ENCODE data around the gene ZNF217.
"Not testable (repeated sequence)": the region's sequence is repeated elsewhere in the genome, so short reads cannot be mapped to it uniquely, and the experiment has no call there.

ZNF217 gene

DNA sequence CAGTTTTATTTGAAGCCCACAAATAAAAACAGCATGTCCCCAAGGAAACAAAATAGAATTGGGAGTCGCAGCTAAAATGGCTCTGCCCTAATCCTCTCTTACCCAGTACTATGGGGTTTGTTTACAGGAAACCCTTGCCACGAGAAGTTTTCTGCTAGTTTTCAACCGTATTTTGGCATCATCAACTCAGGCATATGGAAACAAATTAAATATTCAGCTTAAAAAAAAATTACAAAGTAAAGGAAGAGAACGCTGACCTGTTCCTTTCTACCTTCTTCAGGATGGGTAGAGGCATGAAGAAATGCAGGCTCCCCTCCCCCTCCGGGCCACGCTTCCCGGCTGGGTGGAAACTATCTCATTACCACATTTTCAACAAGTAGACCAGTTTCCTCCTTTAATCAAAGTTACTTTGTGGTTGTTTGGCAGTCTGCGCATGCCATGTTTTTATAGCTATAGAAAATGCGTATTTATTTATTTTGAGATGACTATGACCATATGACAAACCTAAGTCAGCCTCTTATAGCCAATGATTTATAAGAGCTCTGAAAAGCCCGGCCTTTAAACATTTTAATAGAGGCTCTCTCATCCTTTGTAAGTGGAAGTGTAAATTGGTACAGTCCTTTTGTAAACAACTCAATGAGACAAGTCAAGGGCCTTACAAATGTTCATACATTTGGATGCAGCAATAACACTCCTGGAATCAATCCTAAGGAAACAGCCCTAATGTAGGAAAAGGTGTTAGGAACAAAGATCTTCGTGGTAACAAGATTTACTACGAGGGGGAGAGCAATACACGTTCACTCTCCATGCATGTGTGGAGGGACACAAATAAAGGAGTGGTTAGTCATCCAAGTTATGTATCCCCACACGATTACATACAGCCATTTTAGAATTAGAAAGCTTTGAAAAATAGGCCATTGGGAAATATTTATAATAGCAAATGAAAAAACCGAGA, 16.1 kb upstream of the ZNF217 start:
- Histone ChIP-seq H3K4me1 (ENCODE audit: insufficient read depth, insufficient read length) (peaks cover 6% of the 10 kb centered on the region), H3K27me3 (ENCODE audit: insufficient read depth, insufficient read length) (no peaks in the 10 kb centered on the region), H3K4me3 (ENCODE audit: insufficient read length, low read depth) (no peak overlapping the region), H3K9ac (ENCODE audit: insufficient read length, low read depth) (no peak overlapping the region), H3K9me3 (ENCODE audit: insufficient read depth, low read length) (no peaks in the 10 kb centered on the region), H3K36me3 (ENCODE audit: insufficient read depth, insufficient read length, low read length) (no peaks in the 10 kb centered on the region)
- TF ChIP-seq YY1 (IDR thresholded peaks at IDR 0.05; ENCODE audit: insufficient read depth, insufficient read length) (no peak), SUZ12 (IDR thresholded peaks at IDR 0.05; ENCODE audit: extremely low read depth, insufficient read depth, insufficient read length) (no peak), ZNF274 (IDR thresholded peaks at IDR 0.05; ENCODE audit: low read depth, low read length) (no peak)
- DNase-seq (ENCODE audit: low read depth, low spot score): no peak

DNA sequence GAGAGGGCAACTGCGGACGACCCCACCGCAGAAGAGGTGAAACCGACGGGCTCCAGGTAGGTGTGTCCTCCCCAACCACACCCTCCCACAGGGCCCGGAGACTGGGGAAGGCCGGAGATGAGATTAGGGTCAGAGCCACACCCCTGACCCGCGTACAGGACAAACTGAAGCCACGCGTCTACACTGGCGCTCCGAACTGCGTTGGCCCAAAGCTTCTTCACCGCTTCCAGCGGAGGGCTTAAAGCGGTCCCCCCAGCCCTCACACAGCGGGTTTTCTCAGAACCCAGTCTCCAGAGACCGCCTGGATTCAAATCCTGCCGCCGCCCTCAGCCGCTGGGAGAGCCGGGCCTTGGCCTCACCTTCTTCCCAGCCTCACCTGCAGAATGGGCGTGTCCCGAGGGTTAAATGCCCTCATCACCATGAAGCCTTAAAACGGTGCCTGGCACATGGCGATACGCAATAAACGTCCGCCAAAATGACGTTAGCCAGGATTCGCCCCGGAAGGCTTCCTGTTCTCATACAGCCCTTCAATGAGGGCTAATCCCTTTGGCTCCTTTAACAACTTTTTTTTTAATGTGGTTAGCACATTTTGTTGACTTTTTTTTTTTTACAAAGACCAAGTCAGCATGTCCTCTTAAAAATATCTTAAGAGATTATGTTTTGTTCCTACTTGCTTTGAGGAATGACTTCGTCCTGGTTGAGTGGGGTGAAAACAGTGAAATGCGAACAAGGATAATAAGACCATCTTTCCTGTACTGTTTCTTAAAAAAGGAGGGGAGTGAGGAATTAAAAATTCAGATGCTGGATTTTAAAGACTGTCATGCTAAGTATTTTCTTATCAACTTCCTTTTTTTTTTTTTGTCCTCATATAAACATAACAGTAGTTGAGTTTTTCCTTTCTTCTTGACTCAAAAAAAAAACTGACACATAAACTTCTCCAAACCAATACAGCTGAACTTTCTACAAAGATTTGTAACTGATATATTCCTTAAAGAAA, 15.1 kb upstream of the ZNF217 start:
- peaks cover 6% of the 10 kb centered on the region for H3K4me1 ChIP-seq (ENCODE audit: insufficient read depth, insufficient read length)
- no peaks in the 10 kb centered on the region for H3K27me3 ChIP-seq (ENCODE audit: insufficient read depth, insufficient read length)
- no peak overlapping the region for H3K9ac ChIP-seq (ENCODE audit: insufficient read length, low read depth)
- H3K36me3 ChIP-seq (ENCODE audit: insufficient read depth, insufficient read length, low read length): no peaks in the 10 kb centered on the region
- TF ChIP-seq YY1 (IDR thresholded peaks at IDR 0.05; ENCODE audit: insufficient read depth, insufficient read length): no peak
- TF ChIP-seq ZNF274 (IDR thresholded peaks at IDR 0.05; ENCODE audit: low read depth, low read length): no peak
- TF ChIP-seq SUZ12 (IDR thresholded peaks at IDR 0.05; ENCODE audit: extremely low read depth, insufficient read depth, insufficient read length): no peak
- no peak for DNase-seq (ENCODE audit: low read depth, low spot score)
- H3K9me3 ChIP-seq (ENCODE audit: insufficient read depth, low read length): no peaks in the 10 kb centered on the region
- no peak overlapping the region for H3K4me3 ChIP-seq (ENCODE audit: insufficient read length, low read depth)

DNA sequence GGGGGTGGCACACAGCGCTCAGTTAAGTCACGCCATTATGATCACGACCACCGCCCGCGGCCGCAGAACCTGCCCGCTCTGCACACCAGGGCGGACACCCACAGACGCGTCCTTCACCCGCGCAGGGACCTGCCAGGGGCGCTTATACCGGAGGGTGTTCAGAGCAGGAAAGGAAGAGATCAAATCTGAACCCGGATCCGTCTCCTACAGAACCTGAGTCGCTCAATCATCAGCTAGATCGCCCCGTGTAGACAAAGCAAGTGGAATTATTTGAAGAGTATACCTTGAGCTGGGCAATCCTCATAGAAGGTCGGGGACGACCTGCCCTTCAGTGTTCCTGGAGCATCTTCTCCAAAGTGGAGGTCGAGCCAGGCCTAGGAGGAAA, 14.4 kb upstream of the ZNF217 start:
- no peak overlapping the region for H3K9ac ChIP-seq (ENCODE audit: insufficient read length, low read depth)
- no peaks in the 10 kb centered on the region for H3K27me3 ChIP-seq (ENCODE audit: insufficient read depth, insufficient read length)

DNA sequence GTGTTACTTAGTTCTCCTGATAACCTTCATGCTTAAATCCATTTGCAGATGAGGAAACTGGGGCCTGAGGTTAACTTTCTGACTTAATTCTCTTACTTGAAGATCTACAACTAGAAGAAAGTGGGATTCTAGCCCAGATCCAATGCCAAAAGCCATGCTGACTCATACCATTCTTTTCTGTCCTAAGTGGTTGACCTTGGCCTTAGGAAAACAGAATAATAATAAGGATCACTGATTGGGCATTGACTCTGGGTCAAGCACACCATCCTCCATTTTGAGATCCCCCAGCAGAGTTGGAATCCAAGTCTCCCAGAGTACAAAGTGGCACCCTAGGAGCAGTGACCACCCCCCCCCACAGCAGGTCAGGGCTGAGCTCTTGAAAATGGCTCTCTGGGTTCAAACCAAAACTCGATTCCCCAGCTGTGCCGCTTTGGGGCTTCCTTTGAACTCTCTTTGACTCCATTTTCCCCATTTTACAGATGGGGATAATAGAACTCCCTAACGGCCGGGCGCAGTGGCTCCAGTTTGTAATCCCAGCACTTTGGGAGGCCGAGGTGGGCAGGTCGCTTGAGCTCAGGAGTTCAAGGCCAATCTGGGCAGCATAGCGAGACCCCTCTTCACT, 12.8 kb upstream of the ZNF217 start:
- TF ChIP-seq SUZ12 (IDR thresholded peaks at IDR 0.05; ENCODE audit: extremely low read depth, insufficient read depth, insufficient read length): no peak
- TF ChIP-seq YY1 (IDR thresholded peaks at IDR 0.05; ENCODE audit: insufficient read depth, insufficient read length): no peak
- no peak for TF ChIP-seq ZNF274 (IDR thresholded peaks at IDR 0.05; ENCODE audit: low read depth, low read length)
- H3K9ac ChIP-seq (ENCODE audit: insufficient read length, low read depth): no peak overlapping the region
- DNase-seq (ENCODE audit: low read depth, low spot score): no peak

More for the DNA sequence above, 14.4 kb upstream of the ZNF217 start:
- Histone ChIP-seq H3K4me1 (ENCODE audit: insufficient read depth, insufficient read length) (peaks cover 6% of the 10 kb centered on the region), H3K9me3 (ENCODE audit: insufficient read depth, low read length) (no peaks in the 10 kb centered on the region), H3K4me3 (ENCODE audit: insufficient read length, low read depth) (no peak overlapping the region), H3K36me3 (ENCODE audit: insufficient read depth, insufficient read length, low read length) (no peaks in the 10 kb centered on the region)
- TF ChIP-seq YY1 (IDR thresholded peaks at IDR 0.05; ENCODE audit: insufficient read depth, insufficient read length) (no peak), SUZ12 (IDR thresholded peaks at IDR 0.05; ENCODE audit: extremely low read depth, insufficient read depth, insufficient read length) (no peak), ZNF274 (IDR thresholded peaks at IDR 0.05; ENCODE audit: low read depth, low read length) (no peak)
- DNase-seq (ENCODE audit: low read depth, low spot score): no peak

GRCh38 chr20:53605401-53605800, 11.8 kb upstream of the ZNF217 start:
- H3K4me1 ChIP-seq (ENCODE audit: insufficient read depth, insufficient read length); H3K9me3 ChIP-seq (ENCODE audit: insufficient read depth, low read length); H3K4me3 ChIP-seq (ENCODE audit: insufficient read length, low read depth); H3K36me3 ChIP-seq (ENCODE audit: insufficient read depth, insufficient read length, low read length); H3K27me3 ChIP-seq (ENCODE audit: insufficient read depth, insufficient read length); H3K9ac ChIP-seq (ENCODE audit: insufficient read length, low read depth); DNase-seq (ENCODE audit: low read depth, low spot score): not testable (repeated sequence)

More for the DNA sequence above, 12.8 kb upstream of the ZNF217 start:
- Histone ChIP-seq H3K4me1 (ENCODE audit: insufficient read depth, insufficient read length) (peaks cover 6% of the 10 kb centered on the region), H3K9me3 (ENCODE audit: insufficient read depth, low read length) (no peaks in the 10 kb centered on the region), H3K27me3 (ENCODE audit: insufficient read depth, insufficient read length) (no peaks in the 10 kb centered on the region), H3K4me3 (ENCODE audit: insufficient read length, low read depth) (no peak overlapping the region), H3K36me3 (ENCODE audit: insufficient read depth, insufficient read length, low read length) (no peaks in the 10 kb centered on the region)

DNA sequence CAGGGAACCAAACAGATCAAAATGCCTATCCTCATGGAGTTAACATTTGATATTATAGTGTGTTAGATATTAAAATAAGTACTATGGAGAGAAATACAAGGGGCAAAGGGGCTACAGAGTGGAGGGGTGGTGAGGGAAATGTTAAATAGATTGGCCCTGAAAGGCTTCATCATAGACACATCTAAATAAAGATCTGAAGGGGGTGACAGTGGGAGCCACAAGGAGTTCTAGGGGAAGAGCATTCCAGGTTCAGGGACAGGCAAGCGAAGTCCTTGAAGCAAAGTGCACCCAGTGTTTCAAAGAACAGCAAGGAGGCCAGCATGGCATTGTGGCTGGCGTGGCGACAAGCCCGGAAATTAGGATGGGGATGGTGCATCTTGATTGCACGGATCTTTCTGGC, 11.2 kb upstream of the ZNF217 start:
- H3K27me3 ChIP-seq (ENCODE audit: insufficient read depth, insufficient read length); H3K4me3 ChIP-seq (ENCODE audit: insufficient read length, low read depth); H3K36me3 ChIP-seq (ENCODE audit: insufficient read depth, insufficient read length, low read length); H3K9ac ChIP-seq (ENCODE audit: insufficient read length, low read depth); H3K9me3 ChIP-seq (ENCODE audit: insufficient read depth, low read length); DNase-seq (ENCODE audit: low read depth, low spot score); H3K4me1 ChIP-seq (ENCODE audit: insufficient read depth, insufficient read length): not testable (repeated sequence)

- Histone ChIP-seq H3K36me3 (ENCODE audit: insufficient read depth, insufficient read length, low read length) (no peaks in the 10 kb centered on the region), H3K9ac (ENCODE audit: insufficient read length, low read depth) (no peak overlapping the region), H3K9me3 (ENCODE audit: insufficient read depth, low read length) (no peaks in the 10 kb centered on the region), H3K27me3 (ENCODE audit: insufficient read depth, insufficient read length) (no peaks in the 10 kb centered on the region), H3K4me1 (ENCODE audit: insufficient read depth, insufficient read length) (peaks cover 2% of the 10 kb centered on the region), H3K4me3 (ENCODE audit: insufficient read length, low read depth) (no peak overlapping the region)
- TF ChIP-seq SUZ12 (IDR thresholded peaks at IDR 0.05; ENCODE audit: extremely low read depth, insufficient read depth, insufficient read length): no peak
- no peak for DNase-seq (ENCODE audit: low read depth, low spot score)
Observed at GRCh38 chr20:53602661-53603060, 9.0 kb upstream of the ZNF217 start.

All from NT2/D1 (cell line).